HEK293 (cell line): ENCODE results near the gene C1RL.

Source experiments
- RBAK ChIP-seq: fragments of 450-650 bp; formaldehyde crosslinking; IDR thresholded peaks from 2 replicates; pipeline ENCODE4 v1.5.1; 2016; ENCODE audit warnings: missing biosample characterization, missing genetic modification characterization
- ZBTB20 ChIP-seq: fragments of 450-650 bp; formaldehyde crosslinking; IDR thresholded peaks from 2 replicates; pipeline ENCODE4 v1.5.1; 2016; ENCODE audit warnings: missing biosample characterization, missing genetic modification characterization
- TF ChIP-seq, protein P1 (sequence below): fragments of 450-650 bp; formaldehyde crosslinking; IDR thresholded peaks from 2 replicates; pipeline ENCODE4 v1.5.1; 2016; ENCODE audit warnings: missing biosample characterization, missing genetic modification characterization
- TF ChIP-seq, protein P2 (sequence below): fragments of 450-650 bp; formaldehyde crosslinking; IDR thresholded peaks from 2 replicates; pipeline ENCODE4 v1.5.1; 2016; ENCODE audit warnings: missing biosample characterization, missing genetic modification characterization

DNA sequence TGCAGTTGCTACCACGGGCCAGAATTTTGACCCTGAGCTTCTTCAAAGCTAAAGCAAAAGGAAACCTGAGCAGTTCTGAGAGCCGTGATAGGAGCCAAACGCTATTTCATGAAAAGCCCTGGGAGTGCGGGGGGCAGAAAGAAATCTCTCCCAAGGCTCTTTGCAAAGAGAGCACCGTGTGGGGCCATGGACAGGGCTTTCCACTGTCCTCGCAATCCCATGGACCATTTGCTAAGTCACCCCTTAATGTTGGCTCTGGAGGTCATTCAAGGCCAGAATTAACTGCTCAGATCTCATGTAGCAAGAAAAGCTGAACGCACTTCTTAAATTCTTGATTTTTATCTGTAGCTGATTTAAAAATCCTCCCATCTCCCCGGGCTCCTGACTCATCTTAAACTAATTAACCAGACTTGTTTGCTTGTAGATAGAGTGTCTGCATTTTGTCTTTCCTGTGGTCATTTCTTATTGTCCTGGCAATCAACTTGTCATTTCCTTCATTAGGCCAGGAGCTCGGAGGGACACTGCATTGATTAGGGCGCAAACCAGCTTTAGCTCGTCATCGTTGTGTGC is 46.0 kb upstream of the C1RL start:
- TF ChIP-seq, protein P1, sequence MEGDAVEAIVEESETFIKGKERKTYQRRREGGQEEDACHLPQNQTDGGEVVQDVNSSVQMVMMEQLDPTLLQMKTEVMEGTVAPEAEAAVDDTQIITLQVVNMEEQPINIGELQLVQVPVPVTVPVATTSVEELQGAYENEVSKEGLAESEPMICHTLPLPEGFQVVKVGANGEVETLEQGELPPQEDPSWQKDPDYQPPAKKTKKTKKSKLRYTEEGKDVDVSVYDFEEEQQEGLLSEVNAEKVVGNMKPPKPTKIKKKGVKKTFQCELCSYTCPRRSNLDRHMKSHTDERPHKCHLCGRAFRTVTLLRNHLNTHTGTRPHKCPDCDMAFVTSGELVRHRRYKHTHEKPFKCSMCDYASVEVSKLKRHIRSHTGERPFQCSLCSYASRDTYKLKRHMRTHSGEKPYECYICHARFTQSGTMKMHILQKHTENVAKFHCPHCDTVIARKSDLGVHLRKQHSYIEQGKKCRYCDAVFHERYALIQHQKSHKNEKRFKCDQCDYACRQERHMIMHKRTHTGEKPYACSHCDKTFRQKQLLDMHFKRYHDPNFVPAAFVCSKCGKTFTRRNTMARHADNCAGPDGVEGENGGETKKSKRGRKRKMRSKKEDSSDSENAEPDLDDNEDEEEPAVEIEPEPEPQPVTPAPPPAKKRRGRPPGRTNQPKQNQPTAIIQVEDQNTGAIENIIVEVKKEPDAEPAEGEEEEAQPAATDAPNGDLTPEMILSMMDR (tag by site-specific recombination) = no peak
- TF ChIP-seq RBAK (tag by site-specific recombination) (no peak), ZBTB20 (tag by site-specific recombination) (no peak)
- TF ChIP-seq, protein P2, sequence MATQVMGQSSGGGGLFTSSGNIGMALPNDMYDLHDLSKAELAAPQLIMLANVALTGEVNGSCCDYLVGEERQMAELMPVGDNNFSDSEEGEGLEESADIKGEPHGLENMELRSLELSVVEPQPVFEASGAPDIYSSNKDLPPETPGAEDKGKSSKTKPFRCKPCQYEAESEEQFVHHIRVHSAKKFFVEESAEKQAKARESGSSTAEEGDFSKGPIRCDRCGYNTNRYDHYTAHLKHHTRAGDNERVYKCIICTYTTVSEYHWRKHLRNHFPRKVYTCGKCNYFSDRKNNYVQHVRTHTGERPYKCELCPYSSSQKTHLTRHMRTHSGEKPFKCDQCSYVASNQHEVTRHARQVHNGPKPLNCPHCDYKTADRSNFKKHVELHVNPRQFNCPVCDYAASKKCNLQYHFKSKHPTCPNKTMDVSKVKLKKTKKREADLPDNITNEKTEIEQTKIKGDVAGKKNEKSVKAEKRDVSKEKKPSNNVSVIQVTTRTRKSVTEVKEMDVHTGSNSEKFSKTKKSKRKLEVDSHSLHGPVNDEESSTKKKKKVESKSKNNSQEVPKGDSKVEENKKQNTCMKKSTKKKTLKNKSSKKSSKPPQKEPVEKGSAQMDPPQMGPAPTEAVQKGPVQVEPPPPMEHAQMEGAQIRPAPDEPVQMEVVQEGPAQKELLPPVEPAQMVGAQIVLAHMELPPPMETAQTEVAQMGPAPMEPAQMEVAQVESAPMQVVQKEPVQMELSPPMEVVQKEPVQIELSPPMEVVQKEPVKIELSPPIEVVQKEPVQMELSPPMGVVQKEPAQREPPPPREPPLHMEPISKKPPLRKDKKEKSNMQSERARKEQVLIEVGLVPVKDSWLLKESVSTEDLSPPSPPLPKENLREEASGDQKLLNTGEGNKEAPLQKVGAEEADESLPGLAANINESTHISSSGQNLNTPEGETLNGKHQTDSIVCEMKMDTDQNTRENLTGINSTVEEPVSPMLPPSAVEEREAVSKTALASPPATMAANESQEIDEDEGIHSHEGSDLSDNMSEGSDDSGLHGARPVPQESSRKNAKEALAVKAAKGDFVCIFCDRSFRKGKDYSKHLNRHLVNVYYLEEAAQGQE (tag by site-specific recombination) = no peak
